Natural killer cell (primary cell): ENCODE data around the gene TRIM52. TPM values are rescaled to one million over a fixed set of nuclear protein-coding genes. Genes with fewer than 3 reads are reported as not detected.

Experiments
- ATAC-seq, 3 donors: fragments of 150-1000 bp in 2 of 3; fragments of 200-7000 bp in 1 of 3; cut with Tn5 transposase; 1 replicate in 1 of 3; 2 replicates in 2 of 3; pipeline ENCODE4 v1.10.0; 2021; ENCODE audit warnings: mild to moderate bottlenecking in 2 of 3, moderate library complexity in 2 of 3
- DNase-seq, 2 donors: peaks; one replicate each; pipeline versions ENCODE4 v3.0.0 to v3.0.0-alpha.2; 2013 to 2021; ENCODE audit warnings: mixed read lengths in 1 of 2
- H3K27ac ChIP-seq: one replicate; pipeline ENCODE4 v1.5.1; 2013; ENCODE audit warnings: mild to moderate bottlenecking, low read length
- H3K27me3 ChIP-seq: one replicate; pipeline ENCODE4 v1.6.1; 2013; ENCODE audit warnings: low read length; ENCODE audit not compliant: control insufficient read depth, insufficient read depth
- H3K36me3 ChIP-seq: one replicate; pipeline ENCODE4 v1.6.1; 2013; ENCODE audit warnings: low read length; ENCODE audit not compliant: control insufficient read depth, insufficient read depth
- H3K4me1 ChIP-seq: one replicate; pipeline ENCODE4 v1.6.1; 2013; ENCODE audit warnings: low read length; ENCODE audit not compliant: control insufficient read depth, insufficient read depth
- H3K4me3 ChIP-seq: one replicate; pipeline ENCODE4 v1.5.1; 2013; ENCODE audit warnings: low read length
- H3K9me3 ChIP-seq: one replicate; pipeline ENCODE4 v1.6.1; 2013; ENCODE audit warnings: low read length; ENCODE audit not compliant: control insufficient read depth, insufficient read depth
- H3K27ac Mint-ChIP-seq, 2 donors: one replicate each; pipeline ENCODE4 v1.8.0; 2022; ENCODE audit warnings: mild to moderate bottlenecking in 2 of 2, mixed read lengths in 2 of 2, moderate library complexity in 1 of 2
- H3K27me3 Mint-ChIP-seq, 2 donors: one replicate each; pipeline ENCODE4 v1.8.0; 2022; ENCODE audit warnings: low read depth in 2 of 2, mixed read lengths in 2 of 2
- H3K36me3 Mint-ChIP-seq: one replicate; pipeline ENCODE4 v1.8.0; 2022; ENCODE audit warnings: mixed read lengths
- H3K4me1 Mint-ChIP-seq, 2 donors: one replicate each; pipeline ENCODE4 v1.8.0; 2022; ENCODE audit warnings: mixed read lengths in 2 of 2
- H3K4me3 Mint-ChIP-seq: one replicate; pipeline ENCODE4 v1.8.0; 2022; ENCODE audit warnings: mild to moderate bottlenecking, moderate library complexity, mixed read lengths
- H3K9me3 Mint-ChIP-seq, 2 donors: one replicate each; pipeline ENCODE4 v1.8.0; 2022; ENCODE audit warnings: mixed read lengths in 2 of 2
- WGBS: methylation state at CpG from one replicate; pipeline ENCODE4 v1.1.7; 2013; ENCODE audit warnings: missing lambda C conversion rate; ENCODE audit not compliant: insufficient coverage; 5-methylcytosine and 5-hydroxymethylcytosine counted together
- intact Hi-C: fragments of 100-400 bp; cut with micrococcal nuclease; formaldehyde crosslinking; loops from one replicate; pipeline ENCODE4 v1.14.2; 2022
- total RNA-seq, 4 donors: library from RNA; stranded (reverse); fragments of 120-200 nt in 1 of 4; gene quantifications; one replicate each; pipeline versions ENCODE4 v1.2.3 to v1.2.4, GENCODE V29; 2013 to 2022
- TF ChIP-seq, protein P1 (sequence below): fragments of 200-600 bp; IDR thresholded peaks from one replicate; pipeline ENCODE4 v1.8.0; 2022; ENCODE audit warnings: antibody characterized with exemption

TRIM52 gene
- total RNA-seq, 3 donors from 2014 or later (not counting 1 experiment from before 2014, with no cell fraction given), result 43.4 to 60.0 (median 44.4) TPM

- Mint-ChIP-seq H3K9me3 (no peaks in the 10 kb centered on the region), H3K36me3 (peaks cover 19% of the 10 kb centered on the region), H3K27ac (peak overlapping the region in 1 of 2 donors; percentile 38), H3K4me3 (no peak overlapping the region), H3K4me1 (peaks cover 16 to 21% of the 10 kb centered on the region in 2 donors), H3K27me3 (no peaks in the 10 kb centered on the region)
- no peaks in the 10 kb centered on the region for H3K9me3 ChIP-seq
- TF ChIP-seq, protein P1, sequence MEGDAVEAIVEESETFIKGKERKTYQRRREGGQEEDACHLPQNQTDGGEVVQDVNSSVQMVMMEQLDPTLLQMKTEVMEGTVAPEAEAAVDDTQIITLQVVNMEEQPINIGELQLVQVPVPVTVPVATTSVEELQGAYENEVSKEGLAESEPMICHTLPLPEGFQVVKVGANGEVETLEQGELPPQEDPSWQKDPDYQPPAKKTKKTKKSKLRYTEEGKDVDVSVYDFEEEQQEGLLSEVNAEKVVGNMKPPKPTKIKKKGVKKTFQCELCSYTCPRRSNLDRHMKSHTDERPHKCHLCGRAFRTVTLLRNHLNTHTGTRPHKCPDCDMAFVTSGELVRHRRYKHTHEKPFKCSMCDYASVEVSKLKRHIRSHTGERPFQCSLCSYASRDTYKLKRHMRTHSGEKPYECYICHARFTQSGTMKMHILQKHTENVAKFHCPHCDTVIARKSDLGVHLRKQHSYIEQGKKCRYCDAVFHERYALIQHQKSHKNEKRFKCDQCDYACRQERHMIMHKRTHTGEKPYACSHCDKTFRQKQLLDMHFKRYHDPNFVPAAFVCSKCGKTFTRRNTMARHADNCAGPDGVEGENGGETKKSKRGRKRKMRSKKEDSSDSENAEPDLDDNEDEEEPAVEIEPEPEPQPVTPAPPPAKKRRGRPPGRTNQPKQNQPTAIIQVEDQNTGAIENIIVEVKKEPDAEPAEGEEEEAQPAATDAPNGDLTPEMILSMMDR, result no peak
- peaks cover 89% of the 10 kb centered on the region for H3K36me3 ChIP-seq
- no peak overlapping the region for H3K27ac ChIP-seq
- no peak for DNase-seq
- H3K4me3 ChIP-seq, result no peak overlapping the region
- intact Hi-C loops, result no loop called here
- peak in 1 of 3 donors; percentile 8 for ATAC-seq
- no peaks in the 10 kb centered on the region for H3K27me3 ChIP-seq
- WGBS, result 93% methylated on average over 21 of the region's 22 CpGs
- H3K4me1 ChIP-seq, result no peaks in the 10 kb centered on the region
Observed at GRCh38 chr5:181234455-181235306, 26.3 kb downstream of the TRIM52 start.

DNA sequence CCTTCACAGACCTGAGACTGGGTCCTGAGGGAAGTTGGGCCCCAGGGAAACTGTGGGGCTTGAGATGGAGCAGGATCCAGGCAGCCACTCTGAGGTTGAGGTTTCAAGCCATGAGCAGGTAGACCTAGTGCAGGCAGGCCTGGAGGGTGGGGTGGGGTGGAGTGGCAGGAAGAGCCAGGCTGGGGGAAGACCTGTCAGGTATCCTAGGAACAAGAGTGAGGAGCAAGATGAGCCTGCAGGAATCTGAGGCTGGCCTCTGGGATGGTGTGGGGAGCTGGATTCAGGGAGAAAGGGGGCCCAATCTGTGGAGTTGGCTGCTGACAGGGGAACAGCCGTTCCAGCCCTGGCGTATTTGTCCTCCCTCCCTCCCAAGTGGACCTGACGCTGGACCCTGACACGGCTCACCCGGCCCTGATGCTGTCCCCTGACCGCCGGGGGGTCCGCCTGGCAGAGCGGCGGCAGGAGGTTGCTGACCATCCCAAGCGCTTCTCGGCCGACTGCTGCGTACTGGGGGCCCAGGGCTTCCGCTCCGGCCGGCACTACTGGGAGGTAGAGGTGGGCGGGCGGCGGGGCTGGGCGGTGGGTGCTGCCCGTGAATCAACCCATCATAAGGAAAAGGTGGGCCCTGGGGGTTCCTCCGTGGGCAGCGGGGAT is 27.0 kb downstream of the TRIM52 start:
- H3K27me3 Mint-ChIP-seq, result no peaks in the 10 kb centered on the region
- H3K27ac Mint-ChIP-seq, result peak overlapping the region in 1 of 2 donors; percentile 8
- H3K27ac ChIP-seq, result no peak overlapping the region
- H3K27me3 ChIP-seq, result no peaks in the 10 kb centered on the region
- no peaks in the 10 kb centered on the region for H3K4me1 ChIP-seq
- H3K36me3 Mint-ChIP-seq, result peaks cover 13% of the 10 kb centered on the region
- 96% methylated on average over 24 of the region's 24 CpGs for WGBS
- H3K4me1 Mint-ChIP-seq, result peaks cover 18 to 22% of the 10 kb centered on the region in 2 donors
- H3K4me3 ChIP-seq, result no peak overlapping the region
- intact Hi-C loops, result no loop called here
- no peaks in the 10 kb centered on the region for H3K9me3 Mint-ChIP-seq
- no peak for DNase-seq
- H3K9me3 ChIP-seq, result no peaks in the 10 kb centered on the region
- ATAC-seq, result peak in 1 of 3 donors; percentile 13
- no peak overlapping the region for H3K4me3 Mint-ChIP-seq
- H3K36me3 ChIP-seq, result peaks cover 82% of the 10 kb centered on the region
- TF ChIP-seq, protein P1, result no peak

- ATAC-seq (no peak), DNase-seq (no peak)
- TF ChIP-seq, protein P1, result no peak
- H3K36me3 Mint-ChIP-seq, result peaks cover 6% of the 10 kb centered on the region
- Histone ChIP-seq H3K4me3 (no peak overlapping the region), H3K27ac (no peak overlapping the region), H3K9me3 (no peaks in the 10 kb centered on the region), H3K4me1 (no peaks in the 10 kb centered on the region), H3K27me3 (no peaks in the 10 kb centered on the region), H3K36me3 (peaks cover 75% of the 10 kb centered on the region)
- peaks cover 15 to 18% of the 10 kb centered on the region in 2 donors for H3K4me1 Mint-ChIP-seq
- no peaks in the 10 kb centered on the region for H3K9me3 Mint-ChIP-seq
- H3K4me3 Mint-ChIP-seq, result no peak overlapping the region
- H3K27ac Mint-ChIP-seq, result peak overlapping the region in 1 of 2 donors; percentile 8
- 91% methylated on average over 16 of the region's 16 CpGs for WGBS
- no peaks in the 10 kb centered on the region for H3K27me3 Mint-ChIP-seq
- intact Hi-C loops, result no loop called here
Observed at GRCh38 chr5:181233088-181233800, 27.7 kb downstream of the TRIM52 start.
